PC-3 (cell line): ENCODE results near the gene GADL1. TPM values are rescaled to one million over a fixed set of nuclear protein-coding genes. Genes with fewer than 3 reads are reported as not detected.

Experiments
- ATAC-seq: fragments of 200-7000 bp; cut with Tn5 transposase; 2 replicates; pipeline ENCODE4 v1.9.1; 2020; ENCODE audit warnings: mild to moderate bottlenecking, moderate library complexity
- BruUV-seq: library from RNA; stranded (reverse); fragments of 400-500 nt; replicated peaks from 2 replicates; lab custom pipeline; 2021; lab: Mats Ljungman, UMichigan
- CTCF ChIA-PET: fragments of 300-600 bp; sonication (Branson Sonifier 250); formaldehyde crosslinking; loops from one replicate; lab custom pipeline; 2022; ENCODE audit warnings: antibody characterized with exemption; lab: Charles Lee
- POLR2A ChIA-PET: fragments of 300-600 bp; sonication (Branson Sonifier 250); formaldehyde crosslinking; loops from one replicate; lab custom pipeline; 2022; ENCODE audit warnings: antibody characterized with exemption; ENCODE audit not compliant: unreplicated experiment; lab: Charles Lee
- DNase-seq: peaks from one replicate; pipeline ENCODE4 v3.0.0-alpha.2; 2015
- H2AFZ ChIP-seq: fragments of 300-600 bp; sonication (generic); 2 replicates; pipeline ENCODE4 v1.6.0; 2016; ENCODE audit warnings: antibody characterized with exemption, low read length
- H3F3A ChIP-seq: fragments of 300-600 bp; sonication (generic); one replicate; pipeline ENCODE4 v1.6.0; 2017; ENCODE audit warnings: antibody characterized with exemption, low read length, control low read depth, mild to moderate bottlenecking; ENCODE audit not compliant: unreplicated experiment
- H3K27ac ChIP-seq: fragments of 300-600 bp; sonication (generic); 2 replicates; pipeline ENCODE4 v1.5.1; 2016; ENCODE audit warnings: mild to moderate bottlenecking, low read length
- H3K27me3 ChIP-seq: fragments of 300-600 bp; sonication (generic); 2 replicates; pipeline ENCODE4 v1.6.1; 2016; ENCODE audit warnings: low read length, mixed read lengths
- H3K36me3 ChIP-seq: fragments of 300-600 bp; sonication (generic); 2 replicates; pipeline ENCODE4 v1.6.1; 2016; ENCODE audit warnings: low read depth, mixed run types, low read length, mixed read lengths
- H3K4me1 ChIP-seq: fragments of 300-600 bp; sonication (generic); 2 replicates; pipeline ENCODE4 v1.5.1; 2016; ENCODE audit warnings: low read length; ENCODE audit not compliant: insufficient read depth
- H3K4me2 ChIP-seq: fragments of 300-600 bp; sonication (generic); 2 replicates; pipeline ENCODE4 v1.6.0; 2016; ENCODE audit warnings: low read length
- H3K4me3 ChIP-seq: fragments of 300-600 bp; sonication (generic); 2 replicates; pipeline ENCODE4 v1.5.1; 2016; ENCODE audit warnings: mild to moderate bottlenecking, low read length, mixed read lengths
- H3K79me2 ChIP-seq: fragments of 300-600 bp; sonication (generic); 2 replicates; pipeline ENCODE4 v1.6.1; 2017; ENCODE audit warnings: low read length, mixed read lengths
- H3K9ac ChIP-seq: fragments of 300-600 bp; sonication (generic); 2 replicates; pipeline ENCODE4 v1.6.0; 2016; ENCODE audit warnings: mild to moderate bottlenecking, low read length
- H3K9me2 ChIP-seq: fragments of 300-600 bp; sonication (generic); replicated peaks from 2 replicates; pipeline ENCODE4 v1.6.1; 2016; ENCODE audit warnings: mixed run types, low read length, mixed read lengths
- H3K9me3 ChIP-seq: fragments of 300-600 bp; sonication (generic); 2 replicates; pipeline ENCODE4 v1.6.1; 2016; ENCODE audit warnings: low read length, mixed read lengths
- H4K20me1 ChIP-seq: fragments of 300-600 bp; sonication (generic); 2 replicates; pipeline ENCODE4 v1.6.1; 2016; ENCODE audit warnings: low read length, mixed read lengths
- CTCF ChIP-seq: fragments of 300-600 bp; sonication (generic); conservative IDR thresholded peaks from 2 replicates; pipeline ENCODE4 v1.5.1; 2017; ENCODE audit warnings: antibody characterized with exemption, low read depth, mild to moderate bottlenecking, low read length
- EZH2 ChIP-seq: fragments of 300-600 bp; sonication (generic); IDR thresholded peaks from one replicate; pipeline ENCODE4 v1.6.1; 2017; ENCODE audit warnings: antibody characterized with exemption, mild to moderate bottlenecking, low read length; ENCODE audit not compliant: unreplicated experiment
- EZH2phosphoT487 ChIP-seq: fragments of 300-600 bp; sonication (generic); IDR thresholded peaks from 2 replicates; pipeline ENCODE4 v1.6.1; 2018; ENCODE audit warnings: mild to moderate bottlenecking, antibody characterized with exemption, low read length, borderline replicate concordance
- intact Hi-C: fragments of 100-400 bp; cut with micrococcal nuclease; formaldehyde crosslinking; loops from 2 replicates; pipeline ENCODE4 v1.9.0; 2023
- total RNA-seq: library from RNA; depleted of rRNA; stranded (reverse); fragments of >200 nt; gene quantifications from 2 replicates; pipeline ENCODE4 v1.2.3, GENCODE V29; 2014

GADL1 gene
- total RNA-seq, 1 experiment from 2014 or later = not detected

GRCh38 chr3:30700702-30701321 lies 193.6 kb downstream of the GADL1 start:
- BruUV-seq = no TSS peak
- no peak for DNase-seq
- intact Hi-C loops = no loop called here
- Histone ChIP-seq H2AFZ (no peak overlapping the region), H3K36me3 (peaks cover 16% of the 10 kb centered on the region), H3K4me3 (no peak overlapping the region), H3K27me3 (no peaks in the 10 kb centered on the region), H3K9me3 (0 out of 2 replicates have a peak, but pooled peaks cover 7% of the 10 kb centered on the region), H3K4me1 (no peaks in the 10 kb centered on the region), H4K20me1 (no peaks in the 10 kb centered on the region), H3K79me2 (no peaks in the 10 kb centered on the region), H3K9me2 (no peaks in the 10 kb centered on the region), H3K9ac (no peak overlapping the region), H3K4me2 (no peak overlapping the region), H3K27ac (no peak overlapping the region), H3F3A (no peaks in the 10 kb centered on the region)
- TF ChIP-seq EZH2 (no peak), CTCF (no peak), EZH2phosphoT487 (no peak)
- POLR2A ChIA-PET = no interaction called here
- ATAC-seq = no peak
- CTCF ChIA-PET = no interaction called here

GRCh38 chr3:30699927-30700326 lies 194.5 kb downstream of the GADL1 start:
- BruUV-seq = no TSS peak
- intact Hi-C loops = loop anchor here (10.0 kb wide), 1 partner anchor 685 kb away; no protein-coding TSS in a partner anchor
- no peak overlapping the region for H2AFZ ChIP-seq

More at GRCh38 chr3:30699927-30700326, 194.5 kb downstream of the GADL1 start:
- Histone ChIP-seq H3K4me3 (no peak overlapping the region), H3K4me2 (no peak overlapping the region), H3K36me3 (peaks cover 24% of the 10 kb centered on the region), H3K27me3 (no peaks in the 10 kb centered on the region), H3K9me3 (0 out of 2 replicates have a peak, but pooled peaks cover 7% of the 10 kb centered on the region), H3F3A (no peaks in the 10 kb centered on the region), H3K9ac (no peak overlapping the region), H4K20me1 (no peaks in the 10 kb centered on the region), H3K9me2 (no peaks in the 10 kb centered on the region), H3K79me2 (no peaks in the 10 kb centered on the region), H3K4me1 (no peaks in the 10 kb centered on the region), H3K27ac (no peak overlapping the region)
- POLR2A ChIA-PET = no interaction called here
- no peak for TF ChIP-seq EZH2
- TF ChIP-seq CTCF = no peak
- DNase-seq (no peak), ATAC-seq (no peak)
- CTCF ChIA-PET = no interaction called here
